Measurements from ENCODE around the gene XPOT.

DNA sequence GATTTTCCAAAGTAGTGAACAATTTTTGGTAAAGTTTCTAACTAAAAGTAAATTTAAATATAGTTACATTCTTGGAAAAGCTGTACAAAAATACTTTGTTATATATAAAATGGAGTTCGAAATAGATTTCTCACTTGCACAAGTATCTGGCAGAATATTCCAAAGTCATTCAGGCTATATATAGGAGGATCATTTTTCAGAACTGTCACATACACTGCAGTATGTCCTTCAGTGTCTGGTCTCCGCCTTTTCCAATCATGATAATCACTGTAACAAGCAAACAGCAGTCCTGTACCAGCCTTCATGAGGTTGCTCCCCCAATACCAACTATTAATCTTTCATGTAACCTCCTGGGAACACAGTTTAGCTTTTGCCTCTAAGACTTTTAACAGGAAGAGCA lies 66.3 kb downstream of the XPOT start:
- TF ChIP-seq EZH2 (IDR thresholded peaks at IDR 0.05; ENCODE audit: low read length, unreplicated experiment): no peak
- TF ChIP-seq, protein P1, sequence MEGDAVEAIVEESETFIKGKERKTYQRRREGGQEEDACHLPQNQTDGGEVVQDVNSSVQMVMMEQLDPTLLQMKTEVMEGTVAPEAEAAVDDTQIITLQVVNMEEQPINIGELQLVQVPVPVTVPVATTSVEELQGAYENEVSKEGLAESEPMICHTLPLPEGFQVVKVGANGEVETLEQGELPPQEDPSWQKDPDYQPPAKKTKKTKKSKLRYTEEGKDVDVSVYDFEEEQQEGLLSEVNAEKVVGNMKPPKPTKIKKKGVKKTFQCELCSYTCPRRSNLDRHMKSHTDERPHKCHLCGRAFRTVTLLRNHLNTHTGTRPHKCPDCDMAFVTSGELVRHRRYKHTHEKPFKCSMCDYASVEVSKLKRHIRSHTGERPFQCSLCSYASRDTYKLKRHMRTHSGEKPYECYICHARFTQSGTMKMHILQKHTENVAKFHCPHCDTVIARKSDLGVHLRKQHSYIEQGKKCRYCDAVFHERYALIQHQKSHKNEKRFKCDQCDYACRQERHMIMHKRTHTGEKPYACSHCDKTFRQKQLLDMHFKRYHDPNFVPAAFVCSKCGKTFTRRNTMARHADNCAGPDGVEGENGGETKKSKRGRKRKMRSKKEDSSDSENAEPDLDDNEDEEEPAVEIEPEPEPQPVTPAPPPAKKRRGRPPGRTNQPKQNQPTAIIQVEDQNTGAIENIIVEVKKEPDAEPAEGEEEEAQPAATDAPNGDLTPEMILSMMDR (conservative IDR thresholded peaks at IDR 0.05; ENCODE audit: low read depth, low read length): no peak
- no peak for TF ChIP-seq EZH2phosphoT487 (IDR thresholded peaks at IDR 0.05; ENCODE audit: borderline replicate concordance, low read length)

All from PC-3 (cell line).